ENCODE results near the gene UMOD. TPM values are rescaled to one million over a fixed set of nuclear protein-coding genes. Genes with fewer than 3 reads are reported as not detected.

The UMOD gene
- total RNA-seq, 2 experiments from 2014 or later, result not detected

- POLR2A ChIA-PET, result no interaction called here
- DNase-seq, result no peak
- H3K27me3 Mint-ChIP-seq, result peaks cover 11% of the 10 kb centered on the region
- CTCF ChIA-PET, result no interaction called here
- H3K27ac Mint-ChIP-seq, result no peak overlapping the region
- intact Hi-C loops (cut with micrococcal nuclease), result no loop called here
- no peaks in the 10 kb centered on the region for H3K4me1 Mint-ChIP-seq (ENCODE audit: low read depth)
- no peaks in the 10 kb centered on the region for H3K9me3 Mint-ChIP-seq
- H3K36me3 Mint-ChIP-seq, result no peaks in the 10 kb centered on the region
- H3K4me3 Mint-ChIP-seq, result no peak overlapping the region
Observed at GRCh38 chr16:20355114-20355782, 2.7 kb upstream of the UMOD start.

GRCh38 chr16:20353379-20353778, 864 bp upstream of the UMOD start:
- Mint-ChIP-seq H3K27ac (no peak overlapping the region), H3K36me3 (no peaks in the 10 kb centered on the region), H3K27me3 (peaks cover 9% of the 10 kb centered on the region), H3K9me3 (no peaks in the 10 kb centered on the region), H3K4me3 (no peak overlapping the region), H3K4me1 (ENCODE audit: low read depth) (no peaks in the 10 kb centered on the region)
- DNase-seq, result no peak
- CTCF ChIA-PET, result no interaction called here
- intact Hi-C loops (cut with micrococcal nuclease), result no loop called here
- POLR2A ChIA-PET, result no interaction called here

GRCh38 chr16:20349615-20350014, 2.9 kb downstream of the UMOD start:
- H3K4me3 Mint-ChIP-seq, result no peak overlapping the region
- H3K4me1 Mint-ChIP-seq (ENCODE audit: low read depth), result no peaks in the 10 kb centered on the region
- H3K36me3 Mint-ChIP-seq, result no peaks in the 10 kb centered on the region
- POLR2A ChIA-PET, result no interaction called here
- no peak overlapping the region for H3K27ac Mint-ChIP-seq
- no peaks in the 10 kb centered on the region for H3K9me3 Mint-ChIP-seq
- DNase-seq, result no peak
- H3K27me3 Mint-ChIP-seq, result no peaks in the 10 kb centered on the region
- intact Hi-C loops (cut with micrococcal nuclease), result no loop called here
- CTCF ChIA-PET, result interaction anchor here (1.3 kb wide), 1 partner anchor 10 kb away, joined by 3 read pairs; no protein-coding TSS in a partner anchor

- POLR2A ChIA-PET, result no interaction called here
- intact Hi-C loops (cut with micrococcal nuclease), result no loop called here
- Mint-ChIP-seq H3K4me3 (no peak overlapping the region), H3K9me3 (no peaks in the 10 kb centered on the region), H3K27me3 (no peaks in the 10 kb centered on the region), H3K4me1 (ENCODE audit: low read depth) (no peaks in the 10 kb centered on the region), H3K27ac (no peak overlapping the region), H3K36me3 (no peaks in the 10 kb centered on the region)
- CTCF ChIA-PET, result no interaction called here
- DNase-seq, result no peak
Observed at GRCh38 chr16:20348365-20349185, 3.9 kb downstream of the UMOD start.

- Mint-ChIP-seq H3K27ac (no peak overlapping the region), H3K9me3 (no peaks in the 10 kb centered on the region), H3K27me3 (no peaks in the 10 kb centered on the region), H3K36me3 (no peaks in the 10 kb centered on the region), H3K4me3 (no peak overlapping the region), H3K4me1 (ENCODE audit: low read depth) (no peaks in the 10 kb centered on the region)
- POLR2A ChIA-PET, result no interaction called here
- DNase-seq, result no peak
- intact Hi-C loops (cut with micrococcal nuclease), result no loop called here
- CTCF ChIA-PET, result no interaction called here
Observed at GRCh38 chr16:20347666-20348364, 4.7 kb downstream of the UMOD start.

GRCh38 chr16:20344611-20345010, 7.9 kb downstream of the UMOD start:
- no peaks in the 10 kb centered on the region for H3K4me1 Mint-ChIP-seq (ENCODE audit: low read depth)
- H3K4me3 Mint-ChIP-seq, result no peak overlapping the region
- no peaks in the 10 kb centered on the region for H3K9me3 Mint-ChIP-seq
- no peak overlapping the region for H3K27ac Mint-ChIP-seq
- no peak for DNase-seq
- ChIA-PET CTCF (no interaction called here), POLR2A (no interaction called here)
- H3K36me3 Mint-ChIP-seq, result no peaks in the 10 kb centered on the region
- intact Hi-C loops (cut with micrococcal nuclease), result no loop called here
- no peaks in the 10 kb centered on the region for H3K27me3 Mint-ChIP-seq

- CTCF ChIA-PET, result interaction anchor here (0.7 to 1.2 kb wide), 3 partner anchors 44 to 45 kb away, joined by 3 to 4 read pairs (median 4); no protein-coding TSS in a partner anchor
- no peaks in the 10 kb centered on the region for H3K9me3 Mint-ChIP-seq
- peaks cover 3% of the 10 kb centered on the region for H3K27me3 Mint-ChIP-seq
- no peaks in the 10 kb centered on the region for H3K36me3 Mint-ChIP-seq
- intact Hi-C loops (cut with micrococcal nuclease), result no loop called here
- no peaks in the 10 kb centered on the region for H3K4me1 Mint-ChIP-seq (ENCODE audit: low read depth)
- no peak for DNase-seq
- POLR2A ChIA-PET, result no interaction called here
- H3K4me3 Mint-ChIP-seq, result no peak overlapping the region
- H3K27ac Mint-ChIP-seq, result no peak overlapping the region
Observed at GRCh38 chr16:20339744-20340143, 12.8 kb downstream of the UMOD start.

GRCh38 chr16:20336955-20337354, 15.6 kb downstream of the UMOD start:
- CTCF ChIA-PET, result no interaction called here

GRCh38 chr16:20334396-20334795, 18.1 kb downstream of the UMOD start:
- Mint-ChIP-seq H3K27me3 (peaks cover 3% of the 10 kb centered on the region), H3K4me3 (no peak overlapping the region), H3K4me1 (ENCODE audit: low read depth) (no peaks in the 10 kb centered on the region), H3K36me3 (no peaks in the 10 kb centered on the region), H3K27ac (no peak overlapping the region), H3K9me3 (no peaks in the 10 kb centered on the region)
- POLR2A ChIA-PET, result no interaction called here
- CTCF ChIA-PET, result no interaction called here
- intact Hi-C loops (cut with micrococcal nuclease), result no loop called here
- DNase-seq, result no peak

More at GRCh38 chr16:20336955-20337354, 15.6 kb downstream of the UMOD start:
- H3K4me1 Mint-ChIP-seq (ENCODE audit: low read depth), result no peaks in the 10 kb centered on the region
- no peaks in the 10 kb centered on the region for H3K36me3 Mint-ChIP-seq
- peaks cover 3% of the 10 kb centered on the region for H3K27me3 Mint-ChIP-seq
- no peaks in the 10 kb centered on the region for H3K9me3 Mint-ChIP-seq
- DNase-seq, result no peak
- no peak overlapping the region for H3K27ac Mint-ChIP-seq
- POLR2A ChIA-PET, result no interaction called here
- intact Hi-C loops (cut with micrococcal nuclease), result no loop called here
- H3K4me3 Mint-ChIP-seq, result no peak overlapping the region

GRCh38 chr16:20333120-20333519, 19.4 kb downstream of the UMOD start:
- H3K9me3 Mint-ChIP-seq, result no peaks in the 10 kb centered on the region
- intact Hi-C loops (cut with micrococcal nuclease), result no loop called here
- no peak for DNase-seq
- H3K4me3 Mint-ChIP-seq, result no peak overlapping the region
- H3K27ac Mint-ChIP-seq, result no peak overlapping the region
- no peaks in the 10 kb centered on the region for H3K4me1 Mint-ChIP-seq (ENCODE audit: low read depth)
- peaks cover 2% of the 10 kb centered on the region for H3K27me3 Mint-ChIP-seq
- CTCF ChIA-PET, result no interaction called here
- no peaks in the 10 kb centered on the region for H3K36me3 Mint-ChIP-seq
- POLR2A ChIA-PET, result no interaction called here

GRCh38 chr16:20332411-20332810, 20.1 kb downstream of the UMOD start:
- Mint-ChIP-seq H3K4me1 (ENCODE audit: low read depth) (no peaks in the 10 kb centered on the region), H3K4me3 (no peak overlapping the region), H3K27me3 (peaks cover 2% of the 10 kb centered on the region), H3K36me3 (no peaks in the 10 kb centered on the region), H3K9me3 (no peaks in the 10 kb centered on the region), H3K27ac (no peak overlapping the region)
- intact Hi-C loops (cut with micrococcal nuclease), result no loop called here
- DNase-seq, result no peak
- ChIA-PET POLR2A (no interaction called here), CTCF (no interaction called here)

GRCh38 chr16:20331635-20332034, 20.9 kb downstream of the UMOD start:
- intact Hi-C loops (cut with micrococcal nuclease), result no loop called here
- H3K4me3 Mint-ChIP-seq, result no peak overlapping the region
- H3K27me3 Mint-ChIP-seq, result peaks cover 2% of the 10 kb centered on the region
- H3K27ac Mint-ChIP-seq, result no peak overlapping the region
- no peaks in the 10 kb centered on the region for H3K36me3 Mint-ChIP-seq
- CTCF ChIA-PET, result no interaction called here
- no peak for DNase-seq
- no peaks in the 10 kb centered on the region for H3K9me3 Mint-ChIP-seq
- H3K4me1 Mint-ChIP-seq (ENCODE audit: low read depth), result no peaks in the 10 kb centered on the region
- POLR2A ChIA-PET, result no interaction called here

All from activated CD4-positive, alpha-beta memory T cell treated with anti-CD3 and anti-CD28 coated beads for 36 hours (primary cell).